ENCODE measurements around the gene HIPK2.

DNA sequence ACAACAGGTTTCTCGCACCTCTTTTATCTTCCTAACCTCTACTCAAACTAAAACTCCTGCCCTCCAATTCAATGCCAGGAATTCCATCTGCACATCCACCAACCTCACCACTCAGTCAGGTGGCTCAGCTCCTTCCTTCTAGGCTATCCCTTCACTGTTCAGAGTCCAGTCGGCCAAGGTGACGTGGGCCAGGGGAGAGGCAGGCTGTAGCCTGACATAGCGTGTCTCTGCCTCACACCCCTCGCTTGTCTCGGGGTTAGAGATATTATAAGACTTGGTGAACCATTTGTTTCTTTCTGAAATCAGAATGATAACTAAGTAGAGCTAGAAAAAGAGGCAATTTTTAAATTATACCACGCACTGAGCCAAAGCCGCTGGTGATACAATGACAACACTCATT is 31.1 kb downstream of the HIPK2 start:
- TF ChIP-seq, protein P1, sequence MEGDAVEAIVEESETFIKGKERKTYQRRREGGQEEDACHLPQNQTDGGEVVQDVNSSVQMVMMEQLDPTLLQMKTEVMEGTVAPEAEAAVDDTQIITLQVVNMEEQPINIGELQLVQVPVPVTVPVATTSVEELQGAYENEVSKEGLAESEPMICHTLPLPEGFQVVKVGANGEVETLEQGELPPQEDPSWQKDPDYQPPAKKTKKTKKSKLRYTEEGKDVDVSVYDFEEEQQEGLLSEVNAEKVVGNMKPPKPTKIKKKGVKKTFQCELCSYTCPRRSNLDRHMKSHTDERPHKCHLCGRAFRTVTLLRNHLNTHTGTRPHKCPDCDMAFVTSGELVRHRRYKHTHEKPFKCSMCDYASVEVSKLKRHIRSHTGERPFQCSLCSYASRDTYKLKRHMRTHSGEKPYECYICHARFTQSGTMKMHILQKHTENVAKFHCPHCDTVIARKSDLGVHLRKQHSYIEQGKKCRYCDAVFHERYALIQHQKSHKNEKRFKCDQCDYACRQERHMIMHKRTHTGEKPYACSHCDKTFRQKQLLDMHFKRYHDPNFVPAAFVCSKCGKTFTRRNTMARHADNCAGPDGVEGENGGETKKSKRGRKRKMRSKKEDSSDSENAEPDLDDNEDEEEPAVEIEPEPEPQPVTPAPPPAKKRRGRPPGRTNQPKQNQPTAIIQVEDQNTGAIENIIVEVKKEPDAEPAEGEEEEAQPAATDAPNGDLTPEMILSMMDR (conservative IDR thresholded peaks at IDR 0.05; ENCODE audit: low read depth in 2 of 2) = no peak
- TF ChIP-seq POLR2AphosphoS5 (IDR thresholded peaks at IDR 0.05; ENCODE audit: low read depth) = no peak
- TF ChIP-seq, protein P2, sequence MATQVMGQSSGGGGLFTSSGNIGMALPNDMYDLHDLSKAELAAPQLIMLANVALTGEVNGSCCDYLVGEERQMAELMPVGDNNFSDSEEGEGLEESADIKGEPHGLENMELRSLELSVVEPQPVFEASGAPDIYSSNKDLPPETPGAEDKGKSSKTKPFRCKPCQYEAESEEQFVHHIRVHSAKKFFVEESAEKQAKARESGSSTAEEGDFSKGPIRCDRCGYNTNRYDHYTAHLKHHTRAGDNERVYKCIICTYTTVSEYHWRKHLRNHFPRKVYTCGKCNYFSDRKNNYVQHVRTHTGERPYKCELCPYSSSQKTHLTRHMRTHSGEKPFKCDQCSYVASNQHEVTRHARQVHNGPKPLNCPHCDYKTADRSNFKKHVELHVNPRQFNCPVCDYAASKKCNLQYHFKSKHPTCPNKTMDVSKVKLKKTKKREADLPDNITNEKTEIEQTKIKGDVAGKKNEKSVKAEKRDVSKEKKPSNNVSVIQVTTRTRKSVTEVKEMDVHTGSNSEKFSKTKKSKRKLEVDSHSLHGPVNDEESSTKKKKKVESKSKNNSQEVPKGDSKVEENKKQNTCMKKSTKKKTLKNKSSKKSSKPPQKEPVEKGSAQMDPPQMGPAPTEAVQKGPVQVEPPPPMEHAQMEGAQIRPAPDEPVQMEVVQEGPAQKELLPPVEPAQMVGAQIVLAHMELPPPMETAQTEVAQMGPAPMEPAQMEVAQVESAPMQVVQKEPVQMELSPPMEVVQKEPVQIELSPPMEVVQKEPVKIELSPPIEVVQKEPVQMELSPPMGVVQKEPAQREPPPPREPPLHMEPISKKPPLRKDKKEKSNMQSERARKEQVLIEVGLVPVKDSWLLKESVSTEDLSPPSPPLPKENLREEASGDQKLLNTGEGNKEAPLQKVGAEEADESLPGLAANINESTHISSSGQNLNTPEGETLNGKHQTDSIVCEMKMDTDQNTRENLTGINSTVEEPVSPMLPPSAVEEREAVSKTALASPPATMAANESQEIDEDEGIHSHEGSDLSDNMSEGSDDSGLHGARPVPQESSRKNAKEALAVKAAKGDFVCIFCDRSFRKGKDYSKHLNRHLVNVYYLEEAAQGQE (IDR thresholded peaks at IDR 0.05; ENCODE audit: unreplicated experiment) = no peak
- TF ChIP-seq EZH2phosphoT487 (IDR thresholded peaks at IDR 0.05; ENCODE audit: unreplicated experiment) = no peak
- TF ChIP-seq EZH2 (IDR thresholded peaks at IDR 0.05; ENCODE audit: low read depth, unreplicated experiment) = no peak
- no peak for TF ChIP-seq STAT1 (IDR thresholded peaks at IDR 0.05; ENCODE audit: unreplicated experiment)
- TF ChIP-seq JUNB (IDR thresholded peaks at IDR 0.05; ENCODE audit: unreplicated experiment) = no peak
- TF ChIP-seq ZNF462 (CRISPR knock-in tag; IDR thresholded peaks at IDR 0.05) = no peak
- no peak for TF ChIP-seq ZNF331 (CRISPR knock-in tag; IDR thresholded peaks at IDR 0.05; ENCODE audit: low read depth)
- no peak for TF ChIP-seq CREB1 (CRISPR knock-in tag; IDR thresholded peaks at IDR 0.05; ENCODE audit: low read depth)
- TF ChIP-seq, protein P3, sequence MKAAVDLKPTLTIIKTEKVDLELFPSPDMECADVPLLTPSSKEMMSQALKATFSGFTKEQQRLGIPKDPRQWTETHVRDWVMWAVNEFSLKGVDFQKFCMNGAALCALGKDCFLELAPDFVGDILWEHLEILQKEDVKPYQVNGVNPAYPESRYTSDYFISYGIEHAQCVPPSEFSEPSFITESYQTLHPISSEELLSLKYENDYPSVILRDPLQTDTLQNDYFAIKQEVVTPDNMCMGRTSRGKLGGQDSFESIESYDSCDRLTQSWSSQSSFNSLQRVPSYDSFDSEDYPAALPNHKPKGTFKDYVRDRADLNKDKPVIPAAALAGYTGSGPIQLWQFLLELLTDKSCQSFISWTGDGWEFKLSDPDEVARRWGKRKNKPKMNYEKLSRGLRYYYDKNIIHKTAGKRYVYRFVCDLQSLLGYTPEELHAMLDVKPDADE (IDR thresholded peaks at IDR 0.05) = no peak

Data from GM23338 (cell line).